Mucosa of descending colon (tissue), 3 donors: ENCODE data around the gene CDA. TPM values are rescaled to one million over a fixed set of nuclear protein-coding genes. Genes with fewer than 3 reads are reported as not detected.

ENCODE experiments used
- ATAC-seq: fragments of 200-7000 bp; cut with Tn5 transposase; one replicate; pipeline ENCODE4 v1.9.1; 2020; ENCODE audit warnings: mild to moderate bottlenecking, moderate library complexity
- DNase-seq, 3 donors: peaks; one replicate each; pipeline ENCODE4 v3.0.0-alpha.2; 2020
- H3K36me3 ChIP-seq: fragments of 200-600 bp; one replicate; pipeline ENCODE4 v1.8.0; 2021; ENCODE audit warnings: low read depth, mild to moderate bottlenecking
- H3K4me1 ChIP-seq: fragments of 200-600 bp; one replicate; pipeline ENCODE4 v1.8.0; 2021; ENCODE audit warnings: low read depth, mild to moderate bottlenecking
- H3K4me3 ChIP-seq: fragments of 200-600 bp; one replicate; pipeline ENCODE4 v1.8.0; 2021; ENCODE audit warnings: mild to moderate bottlenecking
- H3K9me3 ChIP-seq: fragments of 200-600 bp; one replicate; pipeline ENCODE4 v1.8.0; 2021; ENCODE audit warnings: mild to moderate bottlenecking
- intact Hi-C, 2 donors: fragments of 100-400 bp; cut with DNase I in 1 of 2; cut with micrococcal nuclease in 1 of 2; formaldehyde crosslinking; loops; one replicate each; pipeline versions ENCODE4 v1.11.0 to v1.11.1; 2022; cut with DNase I, micrococcal nuclease
- total RNA-seq, 3 donors: library from RNA; stranded (reverse); fragmentation: NEBNext Ultra II Directional in 2 of 3; extraction: Animal tissue kit (Norgen Biotek cat#: 25700) in 2 of 3; gene quantifications; one replicate each; pipeline versions ENCODE4 v1.2.1 to v1.2.4, GENCODE V29; 2021 to 2023
- TF ChIP-seq, protein P1 (sequence below): fragments of 200-600 bp; IDR thresholded peaks from one replicate; pipeline ENCODE4 v1.8.0; 2022; ENCODE audit warnings: antibody characterized with exemption, mild to moderate bottlenecking
- donor health status: DM: no; HTN: no; CAD: no; lungs with moderate emphysema.
- donor health status: DM: no; HTN: no; CAD: no.
- donor health status: DM: no; HTN: yes; CAD: no.

Gene CDA
- total RNA-seq, 3 donors from 2014 or later: 33.9 to 63.8 (median 60.9) TPM

DNA sequence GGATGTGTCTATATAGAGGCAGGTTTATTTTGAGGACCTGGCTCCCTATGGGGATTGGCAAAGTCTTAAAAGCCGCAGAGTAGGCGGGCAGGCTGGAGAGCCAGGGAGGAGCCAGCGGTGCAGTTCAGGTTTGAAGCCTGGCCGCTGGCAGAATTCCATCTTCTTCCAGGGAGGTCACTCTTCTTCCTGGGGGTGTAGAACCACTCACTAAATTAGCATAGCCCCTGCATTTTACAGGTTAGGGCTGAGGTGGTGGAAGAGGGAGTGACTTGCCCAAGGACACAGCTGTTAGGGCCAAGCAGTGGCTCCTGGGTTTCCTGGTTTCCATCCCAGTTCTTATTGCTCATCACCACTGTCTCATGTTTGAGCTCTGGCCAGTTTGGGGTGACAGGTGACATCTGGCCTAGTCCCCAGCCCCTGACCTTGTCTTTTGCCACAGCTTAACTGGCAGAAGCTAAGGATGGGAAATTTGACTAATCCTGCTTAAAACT, 45.7 kb downstream of the CDA start:
- TF ChIP-seq, protein P1, sequence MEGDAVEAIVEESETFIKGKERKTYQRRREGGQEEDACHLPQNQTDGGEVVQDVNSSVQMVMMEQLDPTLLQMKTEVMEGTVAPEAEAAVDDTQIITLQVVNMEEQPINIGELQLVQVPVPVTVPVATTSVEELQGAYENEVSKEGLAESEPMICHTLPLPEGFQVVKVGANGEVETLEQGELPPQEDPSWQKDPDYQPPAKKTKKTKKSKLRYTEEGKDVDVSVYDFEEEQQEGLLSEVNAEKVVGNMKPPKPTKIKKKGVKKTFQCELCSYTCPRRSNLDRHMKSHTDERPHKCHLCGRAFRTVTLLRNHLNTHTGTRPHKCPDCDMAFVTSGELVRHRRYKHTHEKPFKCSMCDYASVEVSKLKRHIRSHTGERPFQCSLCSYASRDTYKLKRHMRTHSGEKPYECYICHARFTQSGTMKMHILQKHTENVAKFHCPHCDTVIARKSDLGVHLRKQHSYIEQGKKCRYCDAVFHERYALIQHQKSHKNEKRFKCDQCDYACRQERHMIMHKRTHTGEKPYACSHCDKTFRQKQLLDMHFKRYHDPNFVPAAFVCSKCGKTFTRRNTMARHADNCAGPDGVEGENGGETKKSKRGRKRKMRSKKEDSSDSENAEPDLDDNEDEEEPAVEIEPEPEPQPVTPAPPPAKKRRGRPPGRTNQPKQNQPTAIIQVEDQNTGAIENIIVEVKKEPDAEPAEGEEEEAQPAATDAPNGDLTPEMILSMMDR: no peak
- peak; percentile 53 for ATAC-seq
- intact Hi-C loops: loop anchor here in 1 of 2 donors (5.0 to 10.0 kb wide), 2 partner anchors 60 to 112 kb away; no protein-coding TSS in a partner anchor
- DNase-seq: peak in 2 of 3 donors; percentile 61 to 62
- Histone ChIP-seq H3K4me1 (peaks cover 14% of the 10 kb centered on the region), H3K36me3 (no peaks in the 10 kb centered on the region), H3K4me3 (peak overlapping the region; percentile 97), H3K9me3 (no peaks in the 10 kb centered on the region)

DNA sequence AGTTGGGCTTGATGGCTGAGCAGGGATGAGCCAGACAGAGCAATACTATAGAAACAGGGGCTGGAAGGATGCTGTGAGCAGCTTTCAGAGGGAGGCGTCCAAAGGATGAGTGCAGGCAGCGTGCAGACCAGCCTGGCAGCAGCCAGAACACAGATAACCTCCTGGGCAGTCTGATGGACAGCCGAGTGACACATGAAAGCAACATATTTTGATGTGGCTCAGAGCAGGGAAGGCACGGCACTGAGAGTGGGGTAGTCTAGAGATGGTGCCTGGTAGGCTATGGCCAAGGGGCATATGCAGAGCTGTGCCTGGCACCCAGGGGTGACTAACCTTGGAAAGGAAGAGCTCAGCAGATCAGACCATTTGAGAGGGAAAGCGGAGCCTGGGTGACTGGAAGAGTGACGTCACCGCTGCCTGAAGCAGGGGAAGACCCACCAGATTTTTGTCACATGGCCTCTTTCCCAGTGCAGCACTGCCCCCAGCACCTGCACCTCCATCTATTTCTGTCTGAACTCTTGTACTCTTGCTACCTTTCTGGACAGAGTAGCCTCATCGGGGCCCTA, 48.0 kb downstream of the CDA start:
- intact Hi-C loops: loop anchor here in 1 of 2 donors (10.0 kb wide), 1 partner anchor 62 kb away; no protein-coding TSS in a partner anchor
- no peak for DNase-seq
- no peak for ATAC-seq
- Histone ChIP-seq H3K36me3 (no peaks in the 10 kb centered on the region), H3K4me1 (peaks cover 14% of the 10 kb centered on the region), H3K4me3 (no peak overlapping the region), H3K9me3 (no peaks in the 10 kb centered on the region)
- TF ChIP-seq, protein P1: no peak

DNA sequence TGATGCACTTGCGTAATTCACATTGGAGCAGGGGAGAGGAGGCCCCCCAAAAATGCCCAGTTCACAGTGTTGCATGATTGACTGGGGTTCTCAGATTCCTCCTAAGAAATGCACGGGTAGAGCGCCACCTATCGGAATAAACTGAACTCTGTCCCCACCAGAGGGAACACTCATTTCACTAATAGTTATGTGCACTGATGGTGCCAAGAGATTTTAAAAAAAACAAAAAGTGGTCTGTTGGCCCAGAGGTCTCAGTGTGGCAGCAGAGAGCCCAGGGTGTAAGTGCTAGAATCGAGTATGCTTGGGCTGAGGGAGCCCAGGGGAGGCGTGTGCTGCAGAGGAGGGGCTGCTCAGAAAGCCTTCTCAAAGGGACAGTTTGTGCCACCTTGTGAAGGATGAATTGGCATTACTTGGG, 51.3 kb downstream of the CDA start:
- no peaks in the 10 kb centered on the region for H3K4me1 ChIP-seq
- no peaks in the 10 kb centered on the region for H3K36me3 ChIP-seq
- TF ChIP-seq, protein P1: peak; percentile 29
- ATAC-seq: peak; percentile 77
- no peak overlapping the region for H3K4me3 ChIP-seq
- intact Hi-C loops: loop anchor here in 1 of 2 donors (10.0 kb wide), 1 partner anchor 115 kb away; no protein-coding TSS in a partner anchor
- H3K9me3 ChIP-seq: no peaks in the 10 kb centered on the region
- peak in 1 of 3 donors; percentile 79 for DNase-seq

DNA sequence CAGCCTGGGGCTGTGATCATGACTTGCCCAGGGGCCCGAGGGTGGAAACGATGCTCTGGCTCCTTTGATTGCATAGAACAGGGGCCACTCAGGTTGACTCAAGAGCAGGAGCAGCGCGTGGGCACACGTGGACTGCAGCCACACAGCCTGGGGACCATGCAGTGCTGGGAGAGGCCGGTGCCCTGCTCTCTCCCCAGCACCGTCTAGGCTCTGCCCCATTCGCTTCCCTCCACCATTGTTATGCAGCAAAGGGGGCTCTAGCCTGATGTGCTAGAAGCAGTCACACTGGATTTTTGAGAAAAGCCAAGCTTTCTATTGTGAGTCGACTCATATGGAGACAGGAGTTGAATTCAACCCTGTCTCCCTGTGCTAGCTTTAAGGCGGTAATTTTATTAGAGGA, 53.1 kb downstream of the CDA start:
- intact Hi-C loops: loop anchor here in 1 of 2 donors (10.0 kb wide), 1 partner anchor 117 kb away; no protein-coding TSS in a partner anchor
- Histone ChIP-seq H3K4me3 (no peak overlapping the region), H3K36me3 (no peaks in the 10 kb centered on the region), H3K4me1 (no peaks in the 10 kb centered on the region), H3K9me3 (no peaks in the 10 kb centered on the region)
- ATAC-seq: no peak
- TF ChIP-seq, protein P1: no peak
- no peak for DNase-seq

DNA sequence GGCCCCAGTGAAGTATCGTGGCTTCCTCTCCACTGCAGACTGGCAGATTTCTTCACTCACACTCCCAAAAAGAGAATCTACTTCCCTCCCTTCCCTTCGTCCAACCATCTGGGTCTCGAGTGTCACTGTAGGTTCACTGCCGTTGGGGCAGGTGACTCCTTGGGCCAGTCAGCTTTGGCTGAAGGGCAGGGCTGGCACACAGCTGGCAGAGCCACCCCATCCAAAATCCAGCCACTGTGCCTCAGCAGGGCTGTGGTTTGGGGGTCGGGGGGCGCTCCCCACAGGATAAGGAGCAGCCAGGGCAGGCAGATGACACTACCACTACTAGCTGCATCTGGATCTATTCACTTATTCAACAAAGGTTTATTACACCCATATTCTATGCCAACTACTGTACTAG, 54.2 kb downstream of the CDA start:
- ATAC-seq (no peak), DNase-seq (no peak)
- H3K9me3 ChIP-seq: no peaks in the 10 kb centered on the region
- H3K4me3 ChIP-seq: no peak overlapping the region
- H3K36me3 ChIP-seq: peaks cover 2% of the 10 kb centered on the region
- intact Hi-C loops: loop anchor here in 1 of 2 donors (10.0 kb wide), 1 partner anchor 118 kb away; no protein-coding TSS in a partner anchor
- H3K4me1 ChIP-seq: no peaks in the 10 kb centered on the region
- TF ChIP-seq, protein P1: no peak
